Limb (tissue), 2 donors: ENCODE measurements around the gene NDOR1.

Source experiments
- DNase-seq, 2 donors: peaks; one replicate each; pipeline ENCODE4 v3.0.0-alpha.2; 2016; ENCODE audit errors: extremely low spot score in 2 of 2

Gene NDOR1

DNA sequence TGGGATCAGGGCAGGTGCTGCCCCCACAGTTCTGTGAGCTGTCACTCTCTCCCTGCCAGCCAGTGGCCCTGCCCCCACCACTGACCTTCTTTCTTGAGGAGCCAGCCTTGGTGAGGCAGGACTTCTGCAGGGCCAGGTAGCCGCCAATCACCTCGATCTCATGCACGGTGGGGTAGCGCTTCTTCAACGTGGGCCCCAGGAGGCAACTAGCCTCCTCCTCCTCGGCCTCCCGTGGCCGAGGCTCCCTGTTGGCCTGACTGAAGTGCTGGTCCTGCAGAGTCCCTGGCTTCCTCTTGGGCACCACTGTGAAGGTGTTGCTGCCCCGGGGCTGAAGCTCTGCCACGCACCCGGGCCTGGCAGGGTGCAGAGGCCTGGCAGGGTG lies 6.6 kb upstream of the NDOR1 start:
- DNase-seq: no peak

DNA sequence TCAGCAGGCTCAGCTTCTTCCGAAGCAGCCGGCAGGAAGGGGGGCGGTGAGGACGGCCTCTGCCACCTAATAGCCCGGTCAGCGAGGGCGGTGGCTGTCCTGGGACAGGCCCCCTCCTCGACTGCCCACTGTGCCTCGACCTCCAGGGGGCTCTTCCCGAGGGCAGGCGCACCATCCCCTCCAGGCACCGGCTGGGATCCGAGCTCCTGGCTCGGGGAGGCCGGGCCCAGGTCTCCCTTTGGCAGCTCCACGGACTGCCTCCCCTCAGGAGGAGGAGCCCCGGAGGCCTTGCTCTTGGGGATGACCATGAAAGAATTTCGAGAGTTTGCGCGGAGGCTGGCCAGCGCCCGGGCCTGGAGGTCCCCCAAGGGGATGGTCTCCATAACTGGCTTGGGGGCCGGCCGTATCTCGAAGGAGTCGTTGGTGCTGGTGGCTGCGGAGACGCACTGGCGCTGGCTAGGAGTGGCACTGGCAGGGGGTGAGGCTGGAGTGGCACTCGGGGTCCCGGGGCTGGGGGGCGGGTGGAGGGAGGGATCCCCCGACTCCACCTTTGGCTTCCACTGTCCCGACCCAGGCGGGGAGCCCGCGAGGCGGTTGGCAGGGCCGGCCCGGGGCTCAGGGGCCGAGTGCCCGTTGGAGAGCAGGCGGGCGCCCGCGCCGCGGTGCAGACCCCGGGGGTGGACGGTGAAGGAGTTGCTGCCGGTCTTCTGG lies 5.9 kb upstream of the NDOR1 start:
- no peak for DNase-seq

DNA sequence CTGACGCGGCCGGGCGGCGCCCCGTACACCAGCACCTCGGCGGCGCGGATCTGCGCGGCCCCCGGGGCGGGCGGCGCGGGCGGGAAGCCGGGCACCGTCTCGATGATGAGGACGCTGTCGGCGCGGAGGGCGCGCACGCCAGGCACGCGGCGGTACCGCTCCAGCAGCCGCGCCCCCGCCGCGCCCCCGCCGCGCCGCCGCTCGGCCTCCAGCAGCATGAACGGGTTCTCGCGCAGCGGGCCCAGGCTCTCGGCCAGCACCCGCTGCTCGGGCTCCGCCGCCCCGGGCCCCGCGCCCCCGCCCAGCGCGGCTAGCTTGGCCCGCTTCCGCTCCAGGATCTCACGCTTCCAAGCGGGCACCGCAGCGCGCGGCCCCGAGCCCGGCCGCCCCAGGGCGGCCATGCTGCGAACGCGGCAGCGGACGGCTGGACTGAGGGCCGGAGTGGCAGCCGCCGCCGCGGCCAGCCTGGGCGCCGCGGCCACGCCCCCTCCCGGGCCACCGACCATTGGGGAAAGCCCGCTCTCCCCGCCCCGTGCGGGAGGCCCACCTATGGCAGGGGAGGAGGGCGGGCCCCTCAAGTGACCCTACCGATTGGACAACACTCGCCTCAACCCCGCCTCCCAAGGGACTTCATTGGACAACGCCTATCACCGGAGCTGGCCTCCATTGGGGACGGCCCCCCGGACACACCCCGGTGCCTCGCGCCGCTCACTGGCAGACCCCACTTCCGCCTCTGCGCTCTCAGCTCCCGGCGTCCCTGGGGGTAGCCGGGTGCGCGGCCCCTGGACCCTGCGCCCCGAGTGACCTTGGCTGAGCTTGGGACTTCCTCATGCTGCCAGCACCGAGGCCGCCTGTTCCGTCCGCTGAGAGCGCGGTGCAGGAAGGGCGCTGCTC lies 4.9 kb upstream of the NDOR1 start, which contains the start of gene TPRN:
TSS of gene TPRN (minus strand) at position 431 of the 894 bp plus-strand sequence. CDS start at position 401, 30 bp downstream.
- DNase-seq: peak; percentile 97

DNA sequence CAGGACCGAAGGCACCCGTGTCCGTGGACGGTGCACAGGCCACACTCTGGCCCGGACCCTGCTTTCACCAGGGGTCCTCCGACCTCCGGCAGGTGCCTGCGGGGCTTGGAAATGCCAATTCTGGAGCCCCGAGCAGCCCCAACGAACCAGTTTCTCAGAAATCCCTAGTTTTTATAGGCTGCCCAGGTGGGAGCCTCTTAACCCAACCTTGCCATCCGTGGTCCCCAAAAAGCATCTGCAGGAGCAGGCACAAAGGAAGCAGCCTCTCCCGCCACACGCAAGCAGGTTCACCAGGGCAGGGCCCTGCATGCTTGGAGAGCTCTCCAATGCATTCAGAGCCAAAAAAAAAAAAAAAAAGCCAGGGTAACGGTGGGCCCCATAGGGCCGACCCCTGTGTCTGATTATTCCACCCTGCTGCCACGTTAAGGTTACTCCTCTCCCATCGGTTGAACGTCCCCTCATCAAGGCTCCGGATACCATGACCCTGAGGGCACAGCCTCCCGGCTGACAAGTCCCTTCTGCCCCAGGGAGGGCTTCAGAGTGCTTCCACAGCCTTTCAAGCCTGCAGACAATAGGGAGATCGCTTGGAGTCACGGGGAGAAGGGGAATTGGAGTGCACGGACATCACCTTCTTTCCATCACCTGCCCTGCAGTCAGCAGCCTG lies 4.2 kb upstream of the NDOR1 start:
- no peak for DNase-seq

DNA sequence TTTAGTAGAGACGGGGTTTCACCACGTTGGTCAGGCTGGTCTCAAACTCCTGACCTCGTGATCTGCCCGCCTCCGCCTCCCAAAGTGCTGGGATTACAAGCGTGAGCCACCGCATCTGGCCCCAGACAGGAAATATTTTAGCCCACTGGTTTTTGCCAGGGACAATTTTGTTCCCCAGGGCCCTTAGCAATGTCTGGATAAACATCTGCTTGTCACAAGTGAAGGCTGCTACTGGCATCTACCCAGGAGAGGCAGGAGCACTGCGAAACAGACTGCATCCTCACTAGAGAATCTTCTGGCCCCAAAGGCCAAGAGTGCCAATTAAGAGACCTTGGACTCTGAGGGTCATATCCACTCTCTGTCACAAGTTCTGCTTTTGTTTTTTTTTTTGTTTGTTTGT lies 2.5 kb upstream of the NDOR1 start:
- no peak for DNase-seq

DNA sequence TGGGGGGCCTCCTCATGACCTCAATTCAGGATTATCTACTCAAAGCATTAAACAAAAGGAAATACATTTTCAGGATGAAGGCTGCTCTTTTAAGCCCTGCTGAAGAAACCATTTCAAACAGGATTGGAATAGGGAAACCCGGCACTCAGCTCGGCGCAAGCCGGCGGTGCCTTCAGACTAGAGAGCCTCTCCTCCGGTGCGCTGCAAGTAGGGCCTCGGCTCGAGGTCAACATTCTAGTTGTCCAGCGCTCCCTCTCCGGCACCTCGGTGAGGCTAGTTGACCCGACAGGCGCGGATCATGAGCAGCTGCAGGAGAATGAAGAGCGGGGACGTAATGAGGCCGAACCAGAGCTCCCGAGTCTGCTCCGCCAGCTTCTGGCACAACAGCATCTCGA lies 772 bp upstream of the NDOR1 start:
- DNase-seq: no peak

DNA sequence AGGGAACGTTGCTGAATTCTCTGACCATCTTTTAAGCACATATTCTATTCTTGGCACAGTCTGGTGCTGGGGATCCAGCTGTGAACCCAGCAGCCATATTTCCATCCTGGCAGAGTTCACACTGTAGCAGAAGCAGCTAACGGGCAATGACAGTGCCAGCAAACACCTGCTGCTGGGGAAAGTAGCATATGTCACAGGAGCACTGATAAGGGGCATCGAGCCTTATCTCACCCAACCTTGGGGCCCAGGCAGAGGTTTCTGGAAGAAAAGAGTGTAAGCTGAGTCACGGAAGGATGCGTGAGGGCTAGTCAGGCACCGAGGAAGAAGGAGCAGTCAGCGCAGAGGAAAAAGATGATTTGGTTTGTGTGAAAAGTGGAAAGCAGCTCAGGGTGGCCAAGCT lies 1.1 kb downstream of the NDOR1 start:
- no peak for DNase-seq

DNA sequence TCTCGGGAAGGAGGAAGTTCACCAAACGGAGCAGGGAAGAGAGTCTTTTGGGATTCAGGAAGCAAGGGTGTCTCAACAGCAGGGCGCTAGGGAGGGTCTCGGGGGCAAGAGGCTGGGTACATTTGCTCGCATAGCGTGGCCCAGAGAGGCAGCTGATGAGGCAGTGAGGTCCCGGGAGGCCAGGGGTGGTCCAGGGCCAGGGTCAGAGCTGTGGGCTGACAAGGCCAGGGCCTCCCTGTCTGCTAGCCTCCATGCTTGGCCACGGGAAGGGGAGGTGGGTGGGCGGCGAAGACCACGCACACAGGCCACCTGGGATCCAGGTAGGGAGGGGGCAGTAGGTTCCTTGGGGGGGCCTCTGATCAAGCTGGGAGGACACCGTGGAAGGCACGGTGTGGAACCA lies 6.0 kb downstream of the NDOR1 start:
- no peak for DNase-seq

DNA sequence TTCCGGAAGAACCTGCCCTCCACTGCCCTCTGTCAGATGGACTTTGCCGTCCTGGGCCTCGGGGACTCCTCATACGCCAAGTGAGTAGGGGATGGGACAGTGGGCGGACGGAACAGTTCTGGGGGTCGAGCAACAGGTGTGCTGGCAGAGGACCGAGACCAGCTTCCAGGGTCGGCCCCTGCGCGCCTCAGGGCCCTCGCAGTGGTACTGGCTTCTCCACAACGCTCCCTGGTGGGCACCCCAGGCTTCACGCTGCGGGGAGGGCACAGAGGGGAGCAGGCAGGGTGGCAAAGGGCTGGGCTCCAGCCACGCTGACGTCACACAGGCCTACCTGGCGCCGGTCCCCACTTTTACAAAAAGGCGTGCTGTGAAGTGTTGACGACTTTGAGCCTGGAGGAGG lies 7.0 kb downstream of the NDOR1 start:
- no peak for DNase-seq

DNA sequence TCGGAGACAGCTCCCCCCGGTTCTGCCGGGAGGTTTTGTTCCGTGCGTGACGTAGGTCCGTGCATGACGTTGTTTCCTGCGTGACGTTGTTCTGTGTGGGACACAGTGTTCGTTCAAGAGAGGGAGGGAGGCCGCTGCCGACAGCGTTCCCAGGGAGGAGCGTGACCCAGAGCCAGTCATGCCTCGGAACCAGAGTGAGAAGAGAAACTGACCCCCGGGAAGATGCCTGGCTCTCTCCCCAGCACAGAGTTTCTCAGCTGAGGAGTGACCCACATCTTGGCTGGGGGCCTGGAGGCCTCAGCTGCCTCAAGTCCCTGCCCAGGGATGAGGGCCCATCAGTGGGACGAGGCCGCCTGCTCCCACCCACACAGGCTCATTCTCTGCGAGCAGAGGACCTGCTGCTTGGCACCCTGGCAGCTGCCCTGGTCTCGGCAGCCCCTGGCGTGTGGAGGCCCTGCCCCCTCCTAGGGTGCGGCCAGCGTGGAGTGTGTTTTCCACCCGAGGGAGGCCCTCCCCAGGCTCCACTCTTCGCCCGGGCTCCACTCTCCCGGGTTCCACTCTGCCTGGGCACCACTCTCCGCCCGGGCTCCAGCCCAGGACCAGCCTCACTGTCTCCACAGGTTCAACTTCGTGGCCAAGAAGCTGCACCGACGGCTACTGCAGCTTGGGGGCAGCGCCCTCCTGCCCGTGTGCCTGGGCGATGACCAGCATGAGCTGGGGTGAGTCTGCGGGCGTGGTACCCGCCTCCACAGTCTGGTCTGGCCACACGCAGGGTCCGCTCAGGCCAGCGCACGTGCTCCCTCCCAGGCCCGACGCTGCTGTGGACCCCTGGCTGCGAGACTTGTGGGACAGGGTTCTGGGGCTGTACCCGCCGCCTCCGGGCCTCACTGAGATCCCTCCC lies 7.9 kb downstream of the NDOR1 start:
- no peak for DNase-seq

DNA sequence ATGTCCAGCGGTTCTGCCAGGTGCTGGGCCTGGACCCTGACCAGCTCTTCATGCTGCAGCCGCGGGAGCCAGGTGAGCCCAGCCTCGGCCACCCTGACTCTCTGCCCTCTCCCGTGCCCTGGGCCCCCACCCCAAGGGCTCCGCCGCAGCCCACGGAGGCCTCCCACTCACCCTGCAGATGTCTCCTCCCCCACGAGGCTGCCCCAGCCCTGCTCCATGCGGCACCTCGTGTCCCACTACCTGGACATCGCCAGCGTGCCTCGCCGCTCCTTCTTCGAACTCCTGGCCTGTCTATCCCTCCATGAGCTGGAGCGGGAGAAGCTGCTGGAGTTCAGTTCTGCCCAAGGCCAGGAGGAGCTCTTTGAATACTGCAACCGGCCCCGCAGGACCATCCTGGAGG lies 9.1 kb downstream of the NDOR1 start:
- DNase-seq: no peak

DNA sequence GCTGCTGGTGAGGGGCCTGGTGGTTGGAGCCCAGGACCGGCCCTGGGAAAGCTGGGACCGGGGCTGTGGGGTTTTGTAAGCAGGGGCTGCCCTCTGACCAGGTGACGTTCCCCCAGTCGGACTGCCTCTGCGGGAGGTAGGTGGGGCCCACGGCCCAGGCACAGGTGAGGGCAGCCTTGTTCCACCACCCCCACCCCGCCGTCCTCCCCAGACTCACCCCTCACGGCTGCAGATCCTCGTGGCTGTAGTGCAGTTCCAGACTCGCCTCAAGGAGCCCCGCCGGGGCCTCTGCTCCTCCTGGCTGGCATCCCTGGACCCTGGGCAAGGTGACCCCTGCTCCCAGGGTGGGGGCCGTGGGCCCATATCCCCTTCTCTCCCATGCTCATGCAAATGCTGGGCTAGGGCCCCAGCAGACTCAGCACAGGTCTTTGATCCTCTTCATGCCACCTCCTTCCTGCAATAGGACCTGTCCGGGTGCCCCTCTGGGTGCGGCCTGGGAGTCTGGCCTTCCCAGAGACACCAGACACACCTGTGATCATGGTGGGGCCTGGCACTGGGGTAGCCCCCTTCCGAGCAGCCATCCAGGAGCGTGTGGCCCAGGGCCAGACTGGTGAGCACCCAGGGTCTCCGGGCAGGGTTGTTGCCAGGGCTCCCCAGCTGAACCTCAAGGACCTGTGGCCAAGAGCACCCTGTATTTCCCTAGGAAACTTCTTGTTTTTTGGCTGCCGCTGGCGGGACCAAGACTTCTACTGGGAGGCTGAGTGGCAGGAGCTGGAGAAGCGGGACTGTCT lies 9.9 kb downstream of the NDOR1 start:
- DNase-seq: no peak

DNA sequence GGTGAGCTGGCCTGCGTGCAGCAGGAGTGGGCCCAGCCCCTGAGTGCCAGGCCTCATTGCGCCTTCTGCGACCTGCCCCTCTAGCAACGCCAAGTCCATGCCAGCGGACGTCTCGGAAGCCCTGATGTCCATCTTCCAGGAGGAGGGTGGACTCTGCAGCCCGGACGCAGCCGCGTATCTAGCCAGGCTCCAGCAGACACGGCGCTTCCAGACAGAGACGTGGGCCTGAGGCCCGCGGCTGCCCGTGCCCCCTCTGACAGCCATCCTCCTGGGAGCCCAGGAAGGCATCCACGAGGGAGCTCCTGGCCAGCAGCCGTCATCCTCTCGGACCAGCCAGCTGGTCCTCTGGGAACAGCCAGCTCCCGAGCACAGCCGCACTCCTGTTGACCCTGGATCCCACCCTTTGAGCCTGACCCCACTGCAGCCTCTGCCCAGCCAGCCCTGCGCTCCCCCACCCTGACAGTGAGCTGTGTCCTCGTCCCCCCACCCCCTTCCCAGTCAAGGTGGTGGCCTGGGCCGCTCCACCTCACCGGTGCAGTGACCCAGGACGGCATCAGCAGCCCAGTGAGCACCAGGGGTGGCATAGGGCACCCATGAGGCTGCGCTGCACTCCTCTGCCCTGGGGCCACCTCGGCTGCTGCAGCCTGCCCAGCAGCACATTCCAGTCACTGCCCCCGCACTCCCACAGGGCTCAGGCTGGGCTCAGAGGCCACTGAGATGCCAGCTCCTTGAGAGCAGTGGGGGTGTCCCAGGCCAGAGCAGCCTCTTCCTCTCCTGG lies 10.9 kb downstream of the NDOR1 start:
- no peak for DNase-seq

DNA sequence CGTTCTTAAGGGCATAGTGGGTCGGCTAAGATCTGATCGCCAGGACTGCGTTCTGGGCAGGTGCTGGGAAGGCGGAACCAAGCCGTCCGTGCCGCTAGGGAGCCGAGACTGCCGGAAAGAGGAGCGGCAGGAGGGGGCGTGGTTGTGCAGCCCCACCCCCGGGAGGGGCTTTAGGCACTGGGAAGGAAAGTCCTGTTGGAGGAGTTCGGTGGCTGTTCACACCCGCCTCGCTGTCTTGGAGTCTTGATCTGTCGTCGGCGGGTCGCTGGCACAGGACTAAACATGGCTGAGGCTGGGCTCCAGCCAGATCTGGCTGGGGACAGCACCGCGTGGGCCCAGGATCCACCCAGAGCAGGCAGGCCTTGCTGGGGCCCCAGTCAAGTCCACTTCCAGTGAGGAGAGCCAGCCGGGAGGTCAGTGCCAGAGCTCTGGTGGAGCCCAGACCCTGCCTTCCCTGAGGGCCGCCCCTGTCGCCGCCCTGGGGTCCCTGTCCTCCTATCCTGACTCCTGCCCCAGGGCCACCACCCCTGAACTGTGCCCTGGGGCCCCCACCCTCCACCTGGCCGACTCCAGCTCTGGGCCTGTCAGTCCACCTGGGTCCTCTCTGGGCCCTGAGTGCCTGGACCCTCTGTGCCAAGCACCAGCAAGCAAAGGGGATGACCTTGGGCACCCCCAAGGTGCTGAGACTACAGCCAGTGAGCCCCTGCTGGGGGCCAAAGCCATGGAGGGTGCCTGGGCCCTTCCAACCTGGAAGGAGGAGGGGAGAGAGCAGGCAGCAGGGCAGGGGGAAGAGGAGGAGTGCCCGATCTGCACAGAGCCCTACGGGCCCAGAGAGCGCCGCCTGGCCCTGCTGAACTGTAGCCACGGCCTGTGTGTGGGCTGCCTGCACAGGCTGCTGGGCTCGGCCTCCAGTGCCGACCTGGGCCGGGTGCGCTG lies 12.0 kb downstream of the NDOR1 start:
- DNase-seq: no peak

DNA sequence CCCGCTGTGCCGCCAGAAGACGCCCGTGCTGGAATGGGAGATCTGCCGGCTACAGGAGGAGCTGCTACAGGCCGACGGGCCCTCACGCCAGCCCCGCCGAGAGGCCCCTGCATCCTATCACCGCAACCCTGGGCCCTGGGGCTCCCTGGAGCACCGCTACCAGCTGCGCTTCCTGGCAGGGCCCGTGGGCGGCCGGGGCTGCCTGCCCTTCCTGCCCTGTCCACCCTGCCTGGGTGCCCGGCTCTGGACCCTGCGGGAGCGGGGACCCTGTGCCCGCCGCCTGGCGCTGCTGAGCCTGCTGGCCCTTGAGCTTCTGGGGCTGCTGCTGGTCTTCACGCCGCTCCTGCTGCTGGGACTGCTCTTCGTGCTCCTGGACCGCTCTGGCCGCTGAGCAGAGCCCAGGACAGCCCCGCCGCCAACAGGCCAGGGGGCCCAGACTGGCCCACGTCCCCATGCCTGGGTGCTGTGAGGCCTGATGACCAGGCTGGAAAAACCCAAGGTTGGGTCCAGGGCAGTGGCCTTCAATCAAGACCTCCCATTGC lies 12.8 kb downstream of the NDOR1 start:
- DNase-seq: no peak

DNA sequence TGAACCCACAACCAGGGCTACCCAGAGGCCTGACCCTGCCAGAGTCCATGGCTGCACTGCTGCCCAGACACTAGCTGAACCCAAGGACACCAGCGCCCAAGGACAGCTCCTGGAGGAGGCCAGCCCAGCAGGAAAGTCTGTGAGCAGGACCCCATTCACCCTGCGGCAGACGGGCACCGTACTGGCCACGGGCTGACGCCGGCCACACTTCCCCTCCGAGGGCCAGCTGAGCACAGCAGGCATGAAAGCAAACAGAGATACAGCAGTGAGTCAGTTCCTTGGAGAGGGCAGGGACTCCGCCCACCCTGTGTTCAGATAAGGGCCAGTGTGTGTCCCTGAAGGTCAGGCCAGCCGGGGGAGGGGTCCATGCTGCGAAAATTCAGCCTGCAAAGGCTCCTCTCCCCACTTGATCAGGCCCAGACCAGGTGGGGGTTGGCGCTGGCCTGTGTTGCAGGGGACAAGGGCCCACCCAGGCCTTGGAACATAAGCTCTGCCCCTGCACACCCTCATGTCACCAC lies 13.3 kb downstream of the NDOR1 start:
- DNase-seq: no peak

DNA sequence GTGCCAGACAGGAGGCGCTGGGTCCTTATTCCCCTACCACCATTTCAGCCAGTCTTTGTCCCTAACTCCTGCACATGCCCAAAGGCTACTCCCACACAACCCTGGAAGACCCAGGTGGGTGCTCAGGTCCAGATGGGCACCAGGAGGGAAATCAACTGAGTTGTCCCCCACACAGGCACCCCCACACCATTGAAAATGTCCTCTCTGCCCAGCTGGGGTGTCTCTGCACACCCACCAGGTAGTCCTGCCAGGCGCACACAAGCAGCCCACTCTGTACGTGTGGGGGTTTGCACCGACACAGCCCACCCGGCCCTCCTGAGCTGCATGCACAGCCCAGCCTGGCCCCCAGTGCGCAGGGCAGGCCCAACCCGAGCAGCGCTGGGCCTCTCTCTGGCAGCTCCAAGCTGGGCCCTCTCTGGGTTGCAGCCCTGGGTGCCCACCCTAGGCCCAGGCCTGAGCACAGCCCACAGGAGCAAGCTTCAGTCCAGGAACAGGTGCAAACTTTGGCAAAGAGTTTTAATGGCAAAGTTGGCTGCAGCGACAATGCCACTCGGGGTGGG lies 14.3 kb downstream of the NDOR1 start:
- no peak for DNase-seq
